Measurements from ENCODE around the gene CNN3.
A peak's percentile ranks its signal among the peaks of the same experiment; 100 is the strongest.

CNN3 gene

GRCh38 chr1:94922761-94923331 is 4.1 kb downstream of the CNN3 start:
- DNase-seq (ENCODE audit: low spot score) = no peak

DNA sequence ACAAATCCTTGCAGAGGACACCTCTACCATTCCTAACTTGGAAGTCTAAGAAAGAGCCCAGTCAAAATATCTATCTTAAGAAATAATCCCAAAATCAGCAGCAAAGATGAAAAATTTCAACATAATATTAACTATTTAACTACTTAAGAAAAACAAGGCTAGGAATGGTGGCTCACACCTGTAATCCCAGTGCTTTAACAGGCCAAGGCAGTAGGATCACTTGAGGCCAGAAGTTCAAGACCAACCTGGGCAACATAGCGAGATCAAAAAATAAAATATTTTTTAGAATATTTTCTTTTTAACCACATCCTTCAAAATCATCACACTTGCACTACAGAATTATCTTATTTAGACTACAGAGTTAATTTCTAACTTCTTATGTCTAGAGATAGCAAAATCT is 4.9 kb downstream of the CNN3 start:
- no peak for DNase-seq (ENCODE audit: low spot score)

DNA sequence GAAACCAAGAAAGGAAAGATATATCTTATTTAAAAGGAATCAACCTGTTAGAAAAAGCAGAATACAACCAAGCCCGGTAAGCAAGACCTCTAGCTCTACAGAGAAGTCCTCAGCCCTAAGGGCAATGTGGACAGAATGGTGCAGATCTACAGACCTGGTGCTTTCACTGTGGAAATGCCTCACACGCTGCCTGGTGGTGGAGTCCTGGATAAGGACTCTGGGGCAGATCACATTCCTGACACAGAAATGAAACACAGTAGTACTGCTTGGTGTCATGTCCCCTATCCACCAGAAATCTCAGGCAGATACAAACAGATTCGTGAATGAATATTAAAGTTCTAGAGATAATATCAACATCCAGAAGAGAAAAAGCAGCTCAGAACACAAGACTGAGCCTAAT is 6.8 kb downstream of the CNN3 start:
- DNase-seq (ENCODE audit: low spot score) = no peak

DNA sequence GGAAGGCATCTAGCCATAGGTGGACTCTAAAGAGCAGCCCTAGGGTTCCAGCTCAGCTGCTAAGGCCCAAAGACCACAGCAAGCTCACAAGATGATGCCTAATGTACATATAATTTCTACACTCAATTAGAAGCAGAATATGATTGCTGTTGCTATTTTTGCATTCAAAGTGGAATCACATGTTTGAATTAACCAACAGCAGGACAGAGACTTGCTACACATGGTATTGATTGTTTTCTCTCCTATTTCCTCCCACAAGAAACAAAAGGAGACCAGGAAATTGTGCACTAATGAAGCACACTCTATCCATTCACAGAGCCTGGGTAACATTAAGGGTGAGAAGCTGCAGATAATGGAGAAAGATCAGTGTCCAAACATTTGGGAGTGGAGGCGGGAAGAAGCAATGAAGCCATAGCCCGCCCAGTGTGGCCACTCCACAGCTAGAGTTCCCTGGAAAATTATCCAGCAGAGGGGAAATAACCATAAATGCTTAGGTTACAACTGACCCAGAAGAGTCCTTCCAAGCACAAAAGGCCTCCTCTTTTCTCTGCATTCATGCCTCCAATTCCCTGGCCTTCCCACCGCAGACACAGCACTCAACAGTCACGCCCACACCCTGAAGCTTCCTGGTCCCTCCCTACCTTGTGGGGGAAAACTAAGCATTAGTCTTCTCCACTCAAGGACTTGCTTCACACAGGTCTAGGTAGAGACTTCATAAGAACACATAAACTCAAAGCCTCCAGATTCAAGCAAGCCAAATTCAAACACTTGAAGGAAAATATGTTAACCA is 7.5 kb downstream of the CNN3 start:
- DNase-seq (ENCODE audit: low spot score) = peak; percentile 68

DNA sequence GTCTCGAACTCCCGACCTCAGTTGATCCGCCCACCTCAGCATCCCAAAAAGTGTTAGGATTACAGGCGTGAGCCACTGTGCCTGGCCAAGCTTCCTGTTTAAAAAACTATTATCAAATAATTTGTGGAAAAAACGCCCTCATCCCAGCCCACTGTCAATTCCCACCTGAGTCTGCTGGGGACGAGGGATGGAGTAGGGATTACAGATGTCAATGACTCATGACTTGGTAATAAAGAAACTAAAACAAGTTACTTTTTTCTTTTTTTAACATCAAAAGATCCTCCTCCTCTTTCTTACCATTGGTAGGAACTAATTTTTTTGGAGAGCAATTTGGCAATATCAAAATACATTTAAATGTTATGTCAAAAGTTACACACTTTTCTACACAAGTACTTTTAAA is 9.7 kb downstream of the CNN3 start:
- DNase-seq (ENCODE audit: low spot score) = no peak

- no peak for DNase-seq (ENCODE audit: low spot score)
These were observed 14.4 kb downstream of the CNN3 start for GRCh38 chr1:94912263-94913184.

- DNase-seq (ENCODE audit: low spot score) = no peak
These were observed 17.4 kb downstream of the CNN3 start for GRCh38 chr1:94909486-94909885.

GRCh38 chr1:94908965-94909364 is 17.9 kb downstream of the CNN3 start:
- DNase-seq (ENCODE audit: low spot score) = no peak

DNA sequence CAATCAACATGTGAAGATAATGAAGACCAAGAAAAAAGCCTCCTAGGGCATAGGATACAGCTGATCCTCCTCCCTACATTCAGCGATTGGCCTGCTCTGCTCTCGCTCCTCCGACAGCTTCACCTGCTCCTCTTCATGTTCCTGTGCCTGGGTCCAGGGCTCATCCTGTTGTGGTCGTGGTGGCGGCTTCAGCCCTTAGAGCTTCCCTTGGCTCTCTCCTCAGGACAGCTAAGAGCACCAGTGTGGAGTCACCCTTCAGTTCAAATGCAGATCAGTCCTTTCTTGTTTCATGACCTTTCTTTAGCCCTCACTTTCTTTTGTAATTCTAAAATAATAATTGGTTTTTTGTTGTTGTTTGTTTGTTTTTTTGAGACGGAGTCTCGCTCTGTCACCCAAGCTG is 18.7 kb downstream of the CNN3 start:
- DNase-seq (ENCODE audit: low spot score) = no peak

DNA sequence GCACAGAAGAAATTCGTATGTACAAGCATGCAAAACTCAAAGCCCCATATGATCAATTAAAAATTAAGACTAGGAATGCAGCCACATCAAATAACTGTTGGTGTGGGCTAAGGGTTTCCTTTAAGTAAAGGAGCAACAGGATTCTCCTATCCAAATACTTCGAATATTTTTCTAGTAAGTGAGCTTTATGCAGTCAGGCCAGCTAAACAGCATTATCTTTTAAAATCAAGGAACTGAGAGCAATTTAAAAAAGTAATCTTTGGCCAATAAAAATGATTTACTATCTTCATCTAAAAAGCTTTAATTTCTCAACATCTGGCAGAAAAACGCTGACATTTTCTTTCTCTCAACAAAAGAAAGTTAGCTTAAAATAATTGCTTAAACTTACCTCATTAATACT is 19.8 kb downstream of the CNN3 start:
- DNase-seq (ENCODE audit: low spot score) = no peak

DNA sequence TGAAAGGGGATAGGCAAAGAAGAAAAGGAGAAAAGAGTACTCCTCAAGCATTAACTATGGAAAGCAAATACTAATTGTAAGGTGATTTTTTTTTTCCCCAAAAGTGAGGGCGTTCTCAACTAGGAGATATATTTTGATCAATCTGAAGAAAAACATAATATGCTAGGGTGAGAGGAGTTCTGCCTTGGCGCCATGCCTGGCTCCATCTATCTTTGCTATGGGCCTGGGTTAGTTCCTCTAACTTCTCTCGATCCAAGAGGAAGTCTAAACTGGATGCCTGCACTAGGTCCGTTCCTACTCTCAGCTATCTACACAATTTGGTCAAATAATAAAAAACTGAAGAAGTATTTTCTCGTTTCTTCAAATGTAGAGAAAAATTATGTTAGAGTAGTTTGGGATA is 20.5 kb downstream of the CNN3 start:
- no peak for DNase-seq (ENCODE audit: low spot score)

DNA sequence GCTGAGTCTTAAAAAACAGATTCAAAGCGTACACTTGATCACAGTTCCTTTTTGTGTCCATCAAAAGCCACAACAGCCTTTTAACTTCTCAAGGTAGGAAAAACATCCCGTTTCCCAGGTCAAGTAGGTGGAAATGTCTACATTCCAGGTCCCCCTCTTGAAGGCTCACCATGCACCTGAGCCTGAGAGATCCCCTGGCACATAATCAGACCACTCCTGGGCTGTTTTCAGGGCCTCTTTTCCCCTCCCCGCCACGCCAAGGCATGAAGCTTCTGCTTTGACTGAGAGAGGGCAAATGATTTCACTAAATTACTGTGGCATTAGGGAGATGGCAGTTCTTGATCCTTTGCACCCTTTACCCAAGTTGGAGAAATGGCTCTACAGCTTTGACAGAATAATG is 21.7 kb downstream of the CNN3 start:
- DNase-seq (ENCODE audit: low spot score) = no peak

DNA sequence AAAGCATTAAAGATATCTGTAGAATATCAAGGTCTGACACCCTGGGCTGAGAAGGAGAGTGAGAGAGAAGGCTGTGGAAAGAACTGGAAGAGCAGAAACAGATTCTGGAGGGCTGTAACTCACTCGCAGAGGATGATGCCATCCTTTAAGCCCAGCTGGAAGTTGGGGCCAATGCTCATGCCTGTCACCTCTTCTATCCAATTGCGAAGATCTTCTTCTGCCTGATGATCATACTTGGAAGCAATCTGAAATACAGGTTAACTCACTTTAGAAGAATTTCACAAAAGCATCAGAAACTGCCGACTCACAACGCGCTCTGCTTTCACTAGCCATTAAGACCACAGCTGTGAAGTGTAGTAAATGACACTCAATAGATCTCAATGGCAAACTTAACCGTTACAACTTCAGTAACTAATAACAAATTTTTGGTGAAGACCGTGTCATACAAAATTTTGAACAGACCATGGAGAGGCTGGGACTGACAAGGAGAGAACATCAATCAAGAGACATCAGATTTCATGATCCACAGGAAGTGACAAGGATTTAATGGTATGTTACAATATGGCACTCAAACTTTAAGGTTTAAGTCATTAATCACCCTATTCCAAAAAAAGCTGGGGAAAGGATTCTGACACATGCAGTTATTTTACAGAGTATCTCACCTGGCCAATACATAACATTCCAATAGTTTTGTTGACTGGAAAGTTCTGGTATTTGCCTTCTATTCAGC is 23.5 kb downstream of the CNN3 start:
- DNase-seq (ENCODE audit: low spot score) = no peak

DNA sequence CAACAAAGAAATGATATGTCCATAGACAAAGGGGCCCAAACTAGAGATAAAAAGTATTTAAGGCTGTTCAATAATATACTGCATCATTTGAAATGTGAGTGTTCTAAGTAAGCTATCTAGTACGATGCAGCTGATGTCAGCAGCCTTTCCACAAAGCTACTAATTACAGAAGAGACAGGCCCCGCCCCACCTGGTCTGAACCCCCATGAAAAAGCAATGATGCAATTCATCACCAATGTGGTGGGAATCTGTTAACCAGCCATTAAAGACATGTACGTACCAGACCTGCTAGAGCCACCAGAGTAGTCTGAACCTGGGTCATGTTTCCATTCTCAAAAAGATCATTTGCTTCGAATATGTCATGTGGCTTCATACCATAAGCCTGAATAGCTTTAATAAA is 25.1 kb downstream of the CNN3 start:
- no peak for DNase-seq (ENCODE audit: low spot score)

GRCh38 chr1:94899756-94900155 is 27.2 kb downstream of the CNN3 start:
- no peak for DNase-seq (ENCODE audit: low spot score)

GRCh38 chr1:94898491-94899385 is 28.2 kb downstream of the CNN3 start:
- DNase-seq (ENCODE audit: low spot score) = no peak

GRCh38 chr1:94895518-94895917 is 31.4 kb downstream of the CNN3 start:
- DNase-seq (ENCODE audit: low spot score) = no peak

DNA sequence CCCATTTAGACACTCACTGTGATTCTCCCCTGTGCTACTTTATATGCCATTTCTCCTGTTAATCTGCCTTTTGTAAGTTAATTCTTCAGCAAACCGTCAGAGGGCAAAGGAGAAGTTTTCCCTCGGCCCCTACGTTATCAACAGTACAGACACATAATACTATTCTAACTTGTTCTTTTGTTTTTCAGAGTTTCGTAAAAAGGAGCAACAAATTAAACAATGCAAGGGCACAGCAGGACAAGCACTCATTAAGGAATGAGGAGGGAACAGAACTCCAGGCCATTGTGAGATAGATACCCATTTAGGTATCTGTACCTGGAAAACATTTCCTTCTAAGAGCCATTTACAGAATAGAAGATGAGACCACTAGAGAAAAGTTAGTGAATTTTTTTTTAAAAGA is 32.3 kb downstream of the CNN3 start:
- no peak for DNase-seq (ENCODE audit: low spot score)

GRCh38 chr1:94892604-94893254 is 34.2 kb downstream of the CNN3 start:
- DNase-seq (ENCODE audit: low spot score) = no peak

DNA sequence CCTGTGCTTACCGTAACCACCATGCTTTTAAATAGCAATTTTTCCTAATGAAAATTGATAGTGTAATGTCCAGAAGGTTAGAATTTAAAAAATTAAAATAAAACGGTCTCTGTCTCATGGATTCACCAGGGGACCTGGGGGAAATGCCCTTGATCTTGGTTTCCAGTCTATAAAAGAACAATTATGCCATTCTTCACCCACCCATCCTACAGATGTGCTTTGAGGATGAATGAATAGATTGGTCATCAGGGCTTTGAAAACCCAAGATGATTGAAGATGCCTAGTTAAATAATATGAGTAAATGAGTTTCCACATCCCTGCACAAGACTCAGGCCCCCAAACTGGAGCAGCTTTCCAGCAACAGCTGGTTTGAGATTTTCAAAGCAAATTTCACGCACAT is 38.7 kb downstream of the CNN3 start:
- peak; percentile 72 for DNase-seq (ENCODE audit: low spot score)
